HL-60/S4 treated with retinoic acid at 250 ng/mL for 4 days and 3 days (cell line): ENCODE measurements around the gene GFPT2.

Experiments
- in situ Hi-C: fragments of 300-500 bp; cut with MboI; formaldehyde crosslinking; loops from 2 replicates; pipeline ENCODE4 v1.7.0; 2022; ENCODE audit warnings: low sequenced_read_pairs

Gene GFPT2

DNA sequence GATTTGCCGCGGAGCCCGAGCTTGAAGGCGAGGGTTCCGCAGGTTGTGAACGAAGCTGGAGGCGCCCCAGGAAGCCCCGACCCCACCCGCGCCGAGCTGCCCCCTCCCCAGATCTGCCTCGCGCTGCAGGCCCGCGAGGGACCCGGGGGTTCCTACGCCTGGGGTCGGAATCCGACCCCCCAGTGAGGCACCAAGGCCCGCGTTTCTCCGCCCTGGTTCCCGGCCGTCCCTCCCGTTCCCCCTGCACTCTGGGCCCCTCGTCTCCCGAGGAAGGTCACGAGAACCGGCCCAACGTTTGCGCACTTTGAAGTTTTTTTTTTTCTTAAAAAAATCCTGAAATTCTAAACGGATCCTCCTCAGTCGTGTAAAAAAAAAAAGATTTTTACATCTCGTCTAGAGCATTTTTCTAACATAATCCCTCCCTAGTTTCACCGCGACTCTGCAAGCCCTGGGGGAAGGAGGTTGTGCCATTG lies 880 bp upstream of the GFPT2 start:
- in situ Hi-C loops = no loop called here

DNA sequence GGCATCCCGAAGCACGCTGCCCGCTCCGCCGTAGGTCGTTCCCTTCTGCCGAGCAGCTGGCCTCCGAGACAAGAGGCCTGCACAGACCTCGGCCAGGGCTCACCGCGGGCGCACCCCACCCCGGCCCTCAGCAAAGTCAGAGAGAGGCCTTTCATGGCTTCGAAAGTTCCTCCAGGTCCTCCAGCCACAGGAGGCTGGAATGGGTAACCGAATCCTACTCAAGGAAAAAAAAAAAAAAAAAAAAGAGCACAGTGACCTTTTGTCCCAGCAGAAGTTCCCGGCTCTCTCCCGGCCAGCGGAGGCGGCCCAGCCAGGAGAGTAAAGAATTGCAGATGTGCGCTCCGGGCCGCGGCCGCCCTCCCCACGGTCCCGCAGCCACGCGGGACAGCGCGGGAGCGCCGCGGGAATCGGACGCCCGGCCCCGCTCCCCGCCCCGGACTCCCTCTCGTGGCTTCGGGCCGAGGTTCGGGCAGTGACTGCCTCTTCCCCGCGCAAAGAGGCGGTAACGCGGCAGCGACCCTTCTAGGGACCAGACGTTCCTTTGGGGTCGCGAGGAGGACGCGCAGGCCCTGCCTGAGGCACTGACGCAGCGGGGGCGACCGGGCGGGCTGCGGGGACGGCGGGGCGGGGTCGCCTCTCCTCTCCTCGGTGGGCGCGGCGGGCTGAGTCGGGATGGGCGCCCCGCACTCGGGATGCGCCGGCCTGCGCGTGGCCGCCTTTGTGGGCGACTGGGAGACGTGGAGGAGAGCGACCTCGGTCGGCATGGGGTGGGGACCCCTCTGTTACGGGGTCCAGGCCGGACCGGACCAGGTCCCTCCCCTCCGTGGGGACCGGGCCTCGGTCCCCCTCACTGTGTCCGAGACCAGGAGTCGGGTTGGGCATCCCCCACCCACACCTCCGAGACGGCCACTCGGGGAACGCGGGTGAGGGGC lies 754 bp downstream of the GFPT2 start:
- in situ Hi-C loops = no loop called here

DNA sequence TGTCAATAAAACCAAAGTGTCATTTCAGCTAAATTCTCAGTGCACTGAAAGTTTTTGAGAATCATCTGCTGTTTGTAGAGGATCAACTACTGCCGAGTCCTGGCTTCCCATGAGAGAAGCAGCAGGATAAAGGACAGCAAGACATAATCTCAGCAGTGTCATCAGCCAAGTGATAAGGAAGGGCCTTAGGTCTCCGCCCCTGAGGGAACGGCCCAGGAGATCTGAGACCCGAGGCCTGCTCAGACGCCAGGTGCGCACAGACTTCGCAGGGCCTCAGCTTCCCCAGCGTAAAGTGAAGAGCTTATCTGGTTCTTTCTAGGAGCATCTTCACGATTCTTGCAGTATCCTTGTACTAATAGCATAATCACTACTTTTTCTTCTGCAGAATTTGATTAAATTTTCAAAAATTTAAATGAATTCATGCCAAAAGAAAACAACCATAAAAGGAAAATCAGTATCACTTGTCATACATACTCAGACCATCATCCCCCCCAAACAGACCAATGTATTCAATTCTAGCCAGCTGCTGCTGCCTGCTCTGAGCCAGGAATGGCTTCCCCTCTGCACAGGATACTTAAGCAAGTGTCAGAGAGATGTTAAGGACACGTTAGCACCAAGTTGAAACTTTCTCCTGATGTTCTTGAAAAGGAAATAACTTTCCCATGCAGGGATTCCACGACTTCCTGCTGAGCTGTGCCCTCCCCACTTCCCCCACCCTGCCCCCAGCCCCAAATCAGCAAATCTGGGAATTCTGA lies 2.2 kb downstream of the GFPT2 start:
- in situ Hi-C loops = no loop called here

DNA sequence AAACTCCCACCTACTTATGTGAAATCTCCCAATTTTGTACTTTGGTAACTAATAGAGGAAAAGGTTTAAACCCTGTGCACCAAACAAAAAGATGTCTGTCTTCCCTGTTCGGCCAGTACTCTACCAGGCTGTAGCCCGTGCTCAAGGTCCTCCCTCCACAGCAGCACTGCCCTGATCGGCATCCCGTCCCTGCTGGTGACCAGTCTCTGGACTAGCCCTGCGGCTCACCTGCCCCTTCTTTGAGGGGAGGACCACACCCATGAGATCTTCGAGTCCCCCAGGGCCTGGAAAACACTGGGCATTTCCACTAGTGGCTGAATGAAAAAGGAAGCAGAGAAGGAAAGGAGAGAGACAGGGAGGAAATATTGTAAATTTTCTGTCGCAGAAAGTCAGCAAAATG lies 2.8 kb downstream of the GFPT2 start:
- in situ Hi-C loops = no loop called here

DNA sequence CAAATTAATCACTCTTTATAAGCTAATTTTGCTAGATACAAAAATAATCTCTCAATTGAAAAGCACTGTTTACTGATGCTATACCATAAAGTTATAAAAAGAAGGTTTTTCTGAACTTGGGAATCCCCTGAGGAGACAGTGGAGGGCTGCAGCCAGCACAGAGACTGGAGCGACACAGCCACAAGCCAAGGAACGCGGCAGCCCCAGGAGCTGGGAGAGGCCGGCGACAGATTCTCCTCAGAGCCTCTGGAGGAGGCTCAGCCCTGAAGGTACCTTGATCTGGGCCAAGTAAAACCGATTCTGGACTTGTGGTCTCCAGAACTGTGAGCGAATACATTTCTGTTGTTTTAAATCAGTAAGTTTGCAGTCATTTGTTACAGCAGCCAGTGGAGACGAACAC lies 3.7 kb downstream of the GFPT2 start:
- in situ Hi-C loops = no loop called here

DNA sequence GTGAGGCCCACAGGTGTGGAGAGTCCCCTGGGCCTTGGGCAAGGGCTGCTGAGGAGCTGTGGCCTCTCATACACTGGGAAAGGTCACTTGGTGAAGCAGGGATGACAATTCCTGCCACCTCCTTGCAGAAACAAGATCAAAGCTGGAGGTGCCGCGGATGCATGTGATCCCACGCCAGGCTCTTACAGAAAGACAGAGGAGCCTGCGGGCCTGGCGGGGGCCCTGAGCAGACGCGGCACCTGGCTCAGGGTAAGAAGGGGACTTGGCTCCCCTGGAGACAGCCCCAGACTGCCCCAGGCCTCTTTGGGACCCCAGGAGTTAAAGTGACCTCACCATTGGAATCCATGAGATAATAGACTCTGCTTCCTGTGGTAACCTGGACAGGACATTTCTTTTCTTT lies 4.8 kb downstream of the GFPT2 start:
- in situ Hi-C loops = no loop called here

DNA sequence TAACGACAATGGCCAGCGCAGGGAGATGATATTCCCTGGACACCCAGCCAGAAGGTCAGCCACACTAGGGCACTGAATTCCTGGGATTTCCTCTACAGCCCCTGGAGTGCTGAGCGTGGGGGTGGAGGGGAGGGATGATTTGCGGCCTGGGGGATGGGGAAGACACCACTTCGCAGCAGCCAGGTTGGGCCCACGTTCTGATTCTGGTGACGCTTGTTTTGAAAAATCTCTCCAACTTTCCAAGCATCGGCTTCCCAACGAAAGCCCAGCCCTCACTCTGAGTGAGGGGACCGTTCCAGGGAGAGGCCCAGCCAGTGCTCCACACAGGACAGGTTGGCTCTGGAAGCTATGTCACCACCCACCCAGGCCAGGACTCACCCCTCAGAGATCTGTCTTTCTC lies 5.4 kb downstream of the GFPT2 start:
- in situ Hi-C loops = no loop called here

DNA sequence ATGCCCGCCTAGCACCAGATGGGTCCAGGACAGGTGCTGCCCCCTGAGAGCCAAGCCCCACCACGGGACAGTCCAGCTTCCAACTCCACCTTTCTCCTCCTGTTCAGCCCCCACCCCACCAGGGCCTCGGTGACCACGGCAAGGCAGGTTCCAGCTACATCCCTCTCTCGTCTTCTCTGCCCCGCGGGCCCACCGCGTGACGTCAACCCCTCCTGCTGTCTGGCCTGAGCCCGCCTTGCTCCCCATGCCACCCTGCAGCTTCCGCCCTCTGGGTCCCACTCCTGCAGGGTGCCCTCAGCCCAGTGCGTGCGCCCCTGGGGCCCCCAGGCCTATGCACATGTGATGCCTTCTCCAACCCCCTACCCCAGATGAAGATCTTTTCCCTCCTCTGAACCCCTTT lies 6.8 kb downstream of the GFPT2 start:
- in situ Hi-C loops = no loop called here

DNA sequence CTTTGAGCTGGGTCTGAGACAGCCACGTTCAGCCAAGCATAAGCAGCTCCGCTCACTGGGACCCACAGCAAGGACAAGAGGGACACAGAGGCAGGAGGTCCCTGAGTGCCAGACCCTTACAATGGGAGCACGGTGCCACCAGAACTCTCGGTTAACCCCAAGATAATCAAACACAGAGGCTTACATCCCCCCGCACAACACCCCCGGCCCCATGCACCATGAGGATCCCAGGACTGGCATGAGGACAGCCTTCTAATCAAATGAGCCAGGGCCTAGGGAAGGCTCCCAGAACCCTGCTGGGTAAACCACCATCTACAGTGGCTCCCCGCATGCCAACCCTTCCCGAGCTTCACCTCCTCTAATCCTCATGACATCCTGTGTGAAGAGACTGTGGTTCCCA lies 7.4 kb downstream of the GFPT2 start:
- in situ Hi-C loops = no loop called here

DNA sequence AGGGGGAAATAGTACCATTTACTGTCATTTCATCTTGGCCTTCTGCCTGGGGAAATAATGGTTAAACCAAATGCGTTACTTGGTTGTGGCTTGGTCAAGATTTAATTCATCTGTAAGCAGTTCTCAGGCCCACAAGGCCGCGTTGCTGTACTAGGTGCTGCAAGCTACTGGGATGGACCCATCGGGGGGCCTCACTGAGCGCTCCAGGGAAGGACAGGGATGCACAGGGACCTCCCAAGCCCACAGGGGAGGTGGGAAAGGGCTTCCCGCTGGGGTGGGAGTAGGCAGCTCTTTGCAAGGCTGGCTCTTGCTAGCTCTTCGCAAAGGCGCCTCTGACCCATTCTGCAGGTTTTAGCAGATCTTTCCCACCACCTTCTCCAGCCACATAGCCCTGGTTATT lies 8.0 kb downstream of the GFPT2 start:
- in situ Hi-C loops = no loop called here

DNA sequence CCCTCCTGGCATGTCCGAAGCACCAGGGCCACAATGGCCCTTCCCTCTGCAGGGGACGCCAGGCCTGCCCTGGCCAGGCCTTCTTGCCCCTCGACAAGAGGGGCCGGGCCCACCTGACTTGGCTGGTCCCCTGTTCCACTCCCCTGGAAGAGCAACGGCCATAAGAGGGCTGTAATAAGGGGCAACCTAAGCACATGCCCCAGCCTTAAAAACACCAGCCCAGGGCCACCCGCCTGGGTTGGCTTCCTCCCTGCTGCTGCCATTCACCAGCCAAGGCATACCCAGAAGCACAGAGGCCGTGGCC lies 8.5 kb downstream of the GFPT2 start:
- in situ Hi-C loops = no loop called here

DNA sequence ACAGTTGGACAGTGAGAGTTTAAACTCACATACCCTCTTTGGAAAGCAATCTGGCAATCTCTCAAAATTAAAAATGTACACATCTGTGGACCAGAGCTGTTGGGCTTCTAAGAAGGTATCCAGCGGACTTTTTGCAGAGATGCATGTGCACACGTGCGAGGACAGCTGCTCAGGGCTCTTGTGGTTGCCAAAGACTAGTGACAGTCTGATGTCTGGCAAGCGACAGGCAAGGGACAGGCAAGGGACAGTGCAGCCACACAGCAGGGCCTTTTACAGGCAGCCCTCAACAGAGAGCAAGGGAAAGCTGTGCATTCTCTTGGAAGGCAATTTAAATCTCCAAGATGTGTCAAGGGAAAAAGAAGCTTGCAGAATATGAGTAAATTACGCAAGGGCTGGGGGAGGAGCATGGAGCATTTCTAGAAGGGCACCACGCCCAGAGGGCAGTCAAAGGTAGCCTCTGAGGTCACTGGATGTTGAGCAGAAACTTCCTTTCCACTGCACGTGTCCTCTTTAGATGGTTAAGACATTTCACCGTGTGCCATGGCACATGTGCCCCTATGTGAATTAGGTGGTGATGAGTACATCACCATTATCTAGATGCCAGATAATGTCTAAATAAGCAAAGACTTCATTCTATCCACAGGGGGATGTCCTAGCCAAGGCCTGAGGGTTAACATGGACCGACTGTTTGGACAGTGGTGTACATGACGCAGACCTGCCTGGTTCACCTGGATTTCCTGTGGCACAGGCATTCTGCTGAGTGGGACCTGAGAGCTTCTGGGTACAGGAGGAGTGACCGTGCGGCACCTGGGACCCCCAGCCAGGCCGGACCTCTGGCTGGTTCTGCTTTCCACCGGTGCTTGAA lies 9.1 kb downstream of the GFPT2 start:
- in situ Hi-C loops = no loop called here

DNA sequence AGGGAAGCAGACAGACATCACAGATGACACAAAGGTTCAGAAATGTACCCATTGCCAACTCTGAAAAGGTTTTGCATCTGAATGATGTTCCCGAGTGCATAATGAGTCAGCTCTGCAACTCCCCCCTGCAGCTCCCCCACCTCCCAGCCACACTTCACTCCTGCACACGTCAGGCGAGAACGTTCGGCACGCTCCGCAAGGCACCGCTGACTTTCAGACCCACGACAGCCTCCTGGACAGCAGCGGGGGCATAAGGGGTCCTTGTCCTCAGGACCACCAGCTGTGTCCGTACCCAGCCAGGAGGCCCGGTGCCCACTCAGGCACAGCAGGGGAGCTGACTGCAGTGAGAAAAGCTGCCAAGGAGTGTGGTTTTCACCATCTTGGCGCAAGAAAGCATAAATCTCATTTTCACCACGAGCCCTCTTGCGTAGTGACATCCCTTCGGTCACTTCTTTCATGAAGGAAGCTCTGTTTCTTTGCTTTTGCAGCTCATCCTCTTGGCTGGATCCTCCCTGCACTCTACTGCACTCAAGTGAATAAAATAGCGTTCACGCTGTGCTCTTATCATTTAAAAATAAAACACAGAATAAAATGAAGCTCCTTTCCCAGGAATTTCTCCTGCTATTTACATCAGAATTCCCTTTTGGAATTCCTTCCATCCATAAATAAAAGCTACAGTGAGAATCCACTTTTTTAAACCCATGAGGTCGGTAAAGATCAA lies 9.9 kb downstream of the GFPT2 start:
- in situ Hi-C loops = no loop called here

DNA sequence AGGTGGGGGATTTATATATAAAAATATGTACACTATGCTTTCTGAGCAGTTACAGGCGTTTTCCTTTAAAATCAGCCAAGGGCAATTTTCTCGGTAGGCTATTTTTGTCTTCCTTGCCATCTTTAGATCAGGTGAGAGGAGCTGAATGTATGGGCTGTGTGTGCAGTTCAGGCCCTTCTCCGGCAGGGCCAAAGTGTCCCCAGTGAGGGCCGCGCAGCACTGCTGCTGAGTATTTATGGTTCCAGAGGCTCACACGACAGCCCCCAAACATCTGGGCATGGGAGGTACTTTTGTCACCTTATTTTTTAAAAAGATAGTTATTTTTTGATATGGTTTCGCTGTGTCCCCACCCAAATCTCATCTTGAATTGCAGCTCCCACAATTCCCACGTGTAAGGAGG lies 11.5 kb downstream of the GFPT2 start:
- in situ Hi-C loops = no loop called here

DNA sequence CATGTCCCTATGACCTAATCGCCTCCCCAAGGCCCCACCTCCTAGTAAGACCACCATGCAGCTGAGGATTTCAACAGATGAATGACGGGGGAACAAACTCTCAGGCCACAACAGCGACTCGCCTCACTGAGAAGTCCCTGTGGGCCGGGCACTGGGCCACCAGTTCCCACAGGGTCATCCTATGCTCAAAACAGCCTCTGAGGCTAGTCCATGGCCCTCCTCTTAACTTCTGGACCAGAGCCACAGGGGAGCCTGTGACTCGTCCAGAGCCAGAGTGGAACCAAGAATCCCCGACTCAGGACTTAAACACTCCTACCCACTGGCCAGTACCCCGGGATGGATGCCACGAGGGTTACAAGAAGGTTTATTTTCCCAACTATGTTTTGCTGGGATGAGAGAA lies 12.3 kb downstream of the GFPT2 start:
- in situ Hi-C loops = no loop called here

DNA sequence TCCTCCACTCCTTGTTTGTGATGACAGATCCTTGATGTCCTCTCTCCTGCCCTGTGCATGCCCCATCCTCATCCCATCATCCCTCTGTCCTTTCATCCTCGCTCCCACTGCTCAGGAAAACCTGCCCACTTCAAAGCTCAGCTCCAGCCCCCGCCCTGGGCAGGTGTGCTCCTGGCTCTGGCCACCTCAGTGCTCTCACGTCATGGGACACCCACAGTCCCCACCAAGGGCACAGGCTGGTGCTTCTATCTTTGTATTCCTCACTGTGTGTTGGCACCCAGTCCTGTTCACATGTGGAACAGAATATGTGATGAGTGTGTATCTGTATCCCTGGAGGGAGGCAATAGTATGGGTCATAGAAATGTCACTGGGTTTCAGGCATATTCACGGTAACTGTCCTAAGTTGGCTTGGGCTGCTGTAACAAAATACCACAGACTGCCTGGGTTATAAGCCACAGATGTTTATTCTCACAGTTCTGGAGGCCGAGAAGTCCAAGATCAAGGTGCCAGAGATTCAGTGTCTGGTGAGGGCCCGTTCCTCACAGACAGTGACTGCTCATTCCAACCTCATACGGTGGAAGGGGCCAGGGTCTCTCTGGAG lies 13.5 kb downstream of the GFPT2 start:
- in situ Hi-C loops = no loop called here

DNA sequence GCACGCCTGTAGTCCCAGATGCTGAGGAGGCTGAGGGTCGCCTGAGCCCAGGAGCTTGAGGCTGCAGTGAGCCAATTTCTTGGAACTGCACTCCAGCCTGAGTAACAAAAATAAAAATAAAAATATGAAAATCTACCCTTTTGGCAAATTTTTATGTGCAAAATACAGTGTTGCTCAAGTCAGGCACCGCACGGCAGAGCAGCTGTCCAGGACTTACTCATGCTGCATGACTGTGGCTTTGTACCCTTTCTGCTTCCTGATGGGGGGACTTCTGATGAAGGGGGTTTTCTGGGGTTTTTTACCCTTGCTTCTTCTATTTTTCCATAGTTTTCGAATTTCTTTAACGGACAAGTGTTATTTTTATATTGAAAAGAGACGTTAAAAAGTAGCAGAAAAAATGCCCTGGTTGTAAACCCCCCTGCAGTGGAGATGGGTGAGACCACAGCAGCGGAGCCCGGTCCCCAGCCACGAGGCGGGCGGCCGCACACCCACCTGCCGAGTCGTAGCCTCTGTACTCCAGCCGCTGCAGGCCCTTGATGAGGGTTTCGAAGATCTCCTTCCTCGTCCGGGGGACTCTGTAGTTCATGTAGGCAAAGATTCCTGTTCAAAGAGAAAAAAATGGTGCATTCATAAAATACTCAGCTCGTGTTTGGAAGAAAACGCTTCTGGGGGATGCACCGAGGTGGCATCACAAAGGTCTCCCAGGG lies 15.0 kb downstream of the GFPT2 start:
- in situ Hi-C loops = no loop called here

DNA sequence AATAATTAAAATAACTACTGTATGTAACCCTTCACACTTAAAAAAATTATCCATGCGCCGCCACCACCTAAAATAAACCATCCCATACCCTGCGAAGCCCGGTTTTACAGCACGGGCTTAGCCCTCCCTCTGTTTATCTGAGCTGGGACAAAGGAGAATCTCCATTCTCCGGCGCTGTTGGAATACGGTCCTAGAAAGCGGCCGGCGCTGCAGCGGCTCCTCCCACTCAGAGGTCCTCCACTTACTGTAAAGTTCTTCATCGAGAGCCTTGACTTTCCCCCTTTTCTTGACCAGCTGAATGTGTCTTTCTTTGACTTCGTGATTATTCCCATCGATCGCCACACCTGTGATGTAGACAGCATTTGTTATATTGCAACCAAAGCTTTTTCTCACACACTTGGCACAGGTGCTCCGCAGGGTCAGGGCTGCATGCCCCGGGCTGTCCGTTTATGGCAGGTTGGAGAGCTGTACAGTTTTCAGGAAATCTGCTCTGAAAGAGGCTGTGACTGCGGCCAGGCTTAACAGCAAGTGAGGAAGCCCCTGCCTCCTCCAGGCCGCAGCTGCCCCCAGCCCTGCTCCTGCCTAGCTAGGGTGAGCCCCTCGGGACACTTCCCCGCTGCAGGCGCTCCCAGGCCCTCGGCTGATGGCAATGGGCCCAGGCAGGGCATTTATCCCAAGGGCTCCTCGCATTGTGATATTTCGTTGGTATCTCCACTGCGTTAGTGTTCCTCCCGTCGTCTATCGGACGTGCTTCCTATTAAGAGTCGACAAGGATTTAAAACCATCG lies 16.7 kb downstream of the GFPT2 start:
- in situ Hi-C loops = no loop called here
